Suprapubic skin (tissue), 4 donors: ENCODE measurements around the gene ISX. TPM values are rescaled to one million over a fixed set of nuclear protein-coding genes. Genes with fewer than 3 reads are reported as not detected.

Source experiments
- DNase-seq, 2 donors: peaks; one replicate each; pipeline ENCODE4 v3.0.0-alpha.2; 2019; ENCODE audit warnings: low spot score in 2 of 2
- H3K27ac ChIP-seq: fragments of 200-600 bp; sonication (generic); one replicate; pipeline ENCODE4 v1.5.1; 2019
- H3K27me3 ChIP-seq: fragments of 200-600 bp; sonication (generic); one replicate; pipeline ENCODE4 v1.5.1; 2019
- H3K36me3 ChIP-seq: fragments of 200-600 bp; sonication (generic); one replicate; pipeline ENCODE4 v1.5.1; 2019
- H3K4me1 ChIP-seq: fragments of 200-600 bp; sonication (generic); one replicate; pipeline ENCODE4 v1.5.1; 2019
- H3K4me3 ChIP-seq: fragments of 200-600 bp; sonication (generic); one replicate; pipeline ENCODE4 v1.5.1; 2019; ENCODE audit warnings: mild to moderate bottlenecking
- H3K9me3 ChIP-seq: fragments of 200-600 bp; sonication (generic); one replicate; pipeline ENCODE4 v1.5.1; 2019
- CTCF ChIP-seq, 2 donors: fragments of 200-600 bp in 1 of 2; fragments of 450-650 bp in 1 of 2; sonication (generic) in 1 of 2; IDR thresholded peaks; one replicate each; pipeline ENCODE4 v1.5.1; 2016 to 2019; ENCODE audit warnings: antibody characterized with exemption in 2 of 2, mild to moderate bottlenecking in 1 of 2, moderate library complexity in 1 of 2
- EP300 ChIP-seq: sonication (generic); formaldehyde crosslinking; IDR thresholded peaks from one replicate; pipeline ENCODE4 v1.6.1; 2017; ENCODE audit warnings: antibody characterized with exemption
- POLR2A ChIP-seq, 2 donors: fragments of 450-650 bp; IDR thresholded peaks; one replicate each; pipeline ENCODE4 v1.6.1; 2017; ENCODE audit warnings: antibody characterized with exemption in 2 of 2, mild to moderate bottlenecking in 2 of 2, moderate library complexity in 2 of 2
- POLR2AphosphoS5 ChIP-seq, 3 donors: sonication (generic); formaldehyde crosslinking; IDR thresholded peaks; one replicate each; pipeline ENCODE4 v1.6.1; 2017; ENCODE audit warnings: antibody characterized with exemption in 3 of 3
- WGBS: methylation state at CpG from one replicate; pipeline ENCODE4 v1.1.5; 2018; 5-methylcytosine and 5-hydroxymethylcytosine counted together
- total RNA-seq, 4 donors: library from RNA; depleted of rRNA; stranded (reverse); fragments of >200 nt; gene quantifications; one replicate each; pipeline ENCODE4 v1.1.0, GENCODE V29; 2016

The ISX gene
- total RNA-seq, 4 donors from 2014 or later, result not detected

DNA sequence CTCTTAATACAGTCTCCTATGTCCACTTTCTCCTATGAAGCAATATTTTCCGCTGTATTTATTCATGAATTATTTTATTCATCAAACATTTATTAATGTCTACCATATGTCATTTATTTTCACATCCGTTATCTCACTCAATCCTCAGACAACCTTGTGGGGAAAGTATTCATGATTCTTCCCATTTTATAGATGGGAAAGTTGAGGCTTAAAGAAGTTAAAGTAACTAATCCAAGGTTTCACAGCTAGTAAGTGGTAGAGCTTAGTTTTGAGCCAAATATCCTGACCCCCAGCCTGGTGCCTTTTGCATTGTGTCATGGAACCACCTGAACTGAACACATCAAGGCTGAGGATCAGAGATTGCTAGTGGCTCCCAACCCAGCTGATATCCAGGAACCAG lies 66.6 kb downstream of the ISX start:
- H3K4me3 ChIP-seq, result no peak overlapping the region
- H3K27me3 ChIP-seq, result peaks cover 38% of the 10 kb centered on the region
- WGBS, result 91% methylated on average over 2 of the region's 2 CpGs
- H3K27ac ChIP-seq, result no peak overlapping the region
- TF ChIP-seq POLR2A (IDR thresholded peaks at IDR 0.05), result no peak
- TF ChIP-seq EP300, result no peak
- TF ChIP-seq CTCF (IDR thresholded peaks at IDR 0.05), result no peak
- no peak for TF ChIP-seq POLR2AphosphoS5 (IDR thresholded peaks at IDR 0.05)
- H3K9me3 ChIP-seq, result no peaks in the 10 kb centered on the region
- no peaks in the 10 kb centered on the region for H3K4me1 ChIP-seq
- DNase-seq, result no peak
- H3K36me3 ChIP-seq, result no peaks in the 10 kb centered on the region

- no peak overlapping the region for H3K4me3 ChIP-seq
- peaks cover 35% of the 10 kb centered on the region for H3K27me3 ChIP-seq
- 45% methylated on average over 14 of the region's 14 CpGs for WGBS
- no peaks in the 10 kb centered on the region for H3K9me3 ChIP-seq
- H3K4me1 ChIP-seq, result no peaks in the 10 kb centered on the region
- H3K36me3 ChIP-seq, result no peaks in the 10 kb centered on the region
- no peak overlapping the region for H3K27ac ChIP-seq
- DNase-seq, result no peak
- no peak for TF ChIP-seq POLR2A (IDR thresholded peaks at IDR 0.05)
- TF ChIP-seq EP300, result no peak
- TF ChIP-seq CTCF (IDR thresholded peaks at IDR 0.05), result no peak
- TF ChIP-seq POLR2AphosphoS5 (IDR thresholded peaks at IDR 0.05), result no peak
These were observed 67.9 kb downstream of the ISX start for GRCh38 chr22:35133702-35134380.

DNA sequence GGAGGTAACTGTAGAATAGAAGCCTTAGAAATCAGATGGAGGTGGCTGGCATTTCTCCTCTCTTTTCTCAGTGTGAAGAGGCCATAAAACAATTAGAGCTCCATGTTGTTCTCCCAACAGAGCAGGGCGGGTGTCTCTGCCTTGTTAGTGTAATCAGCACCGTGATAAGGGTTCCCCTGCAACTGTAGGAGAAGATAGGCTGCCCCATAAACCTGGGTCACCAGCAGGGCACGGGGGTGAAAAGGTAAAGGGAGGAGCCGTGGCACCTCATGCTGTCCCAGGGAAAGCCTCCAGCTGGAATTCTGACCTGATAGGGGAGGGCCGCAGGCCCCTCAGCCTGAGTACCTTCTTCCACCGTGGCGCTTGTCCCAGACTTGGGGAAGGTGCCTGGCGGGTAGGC lies 68.7 kb downstream of the ISX start:
- no peak overlapping the region for H3K27ac ChIP-seq
- no peak for DNase-seq
- no peaks in the 10 kb centered on the region for H3K36me3 ChIP-seq
- H3K4me1 ChIP-seq, result no peaks in the 10 kb centered on the region
- no peak for TF ChIP-seq EP300
- TF ChIP-seq CTCF (IDR thresholded peaks at IDR 0.05), result no peak
- no peak for TF ChIP-seq POLR2A (IDR thresholded peaks at IDR 0.05)
- no peak for TF ChIP-seq POLR2AphosphoS5 (IDR thresholded peaks at IDR 0.05)
- no peak overlapping the region for H3K4me3 ChIP-seq
- WGBS, result 35% methylated on average over 8 of the region's 8 CpGs
- H3K27me3 ChIP-seq, result peaks cover 28% of the 10 kb centered on the region
- H3K9me3 ChIP-seq, result no peaks in the 10 kb centered on the region

GRCh38 chr22:35135165-35135564 lies 69.2 kb downstream of the ISX start:
- no peak for DNase-seq
- H3K4me3 ChIP-seq, result no peak overlapping the region
- no peak overlapping the region for H3K27ac ChIP-seq
- H3K36me3 ChIP-seq, result no peaks in the 10 kb centered on the region
- H3K27me3 ChIP-seq, result peaks cover 28% of the 10 kb centered on the region
- TF ChIP-seq EP300 (no peak), POLR2A (IDR thresholded peaks at IDR 0.05) (no peak), CTCF (IDR thresholded peaks at IDR 0.05) (no peak), POLR2AphosphoS5 (IDR thresholded peaks at IDR 0.05) (no peak)
- no peaks in the 10 kb centered on the region for H3K4me1 ChIP-seq
- H3K9me3 ChIP-seq, result no peaks in the 10 kb centered on the region
- 54% methylated on average over 4 of the region's 5 CpGs for WGBS

Other genes starting within 250 kb of the ISX start
- 10 to 100 TPM; 15.0 to 39.3 (median 20.3) TPM for gene HMGXB4, start 191.3 kb downstream of the ISX start, total RNA-seq
- 100 to 1,000 TPM; 105 to 279 (median 130) TPM for gene TOM1, start 233.7 kb downstream of the ISX start, total RNA-seq